GM19328 (cell line): ENCODE results near the gene COL18A1.
"Not testable (repeated sequence)": the region's sequence is repeated elsewhere in the genome, so short reads cannot be mapped to it uniquely, and the experiment has no call there.

Experiments used
- ATAC-seq: cut with Tn5 transposase; IDR thresholded peaks from one replicate; pipeline ENCODE4 v1.9.1; 2021; ENCODE audit warnings: mild to moderate bottlenecking, moderate library complexity; ENCODE audit not compliant: unreplicated experiment

COL18A1 gene

DNA sequence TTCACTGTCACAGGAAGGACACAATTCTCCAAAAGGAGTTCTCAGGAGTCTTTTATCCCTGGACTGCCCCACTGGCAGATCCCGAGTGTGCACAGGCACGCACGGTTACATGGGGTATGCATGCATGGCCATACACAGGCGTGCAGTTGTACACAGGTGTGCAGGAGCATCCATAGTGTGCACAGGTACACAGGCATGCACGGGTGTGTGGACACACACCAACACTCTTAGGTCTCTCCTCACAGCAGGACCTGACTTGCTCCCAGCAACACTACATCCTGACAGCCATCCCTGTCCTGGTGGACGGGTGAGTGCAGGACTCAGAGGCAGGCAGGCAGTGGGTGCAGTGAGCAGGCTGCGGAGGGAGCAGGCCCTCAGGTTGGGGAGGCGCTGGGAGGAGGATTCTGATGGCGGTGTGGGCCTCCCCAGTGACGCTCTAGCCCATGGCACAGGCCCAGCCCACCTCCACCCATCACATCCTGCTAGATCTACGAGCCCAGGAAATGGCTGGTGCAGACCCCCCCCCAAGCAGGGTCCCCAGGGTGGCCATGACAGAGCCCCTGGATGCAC lies 108.9 kb downstream of the COL18A1 start:
- ATAC-seq, result no peak

DNA sequence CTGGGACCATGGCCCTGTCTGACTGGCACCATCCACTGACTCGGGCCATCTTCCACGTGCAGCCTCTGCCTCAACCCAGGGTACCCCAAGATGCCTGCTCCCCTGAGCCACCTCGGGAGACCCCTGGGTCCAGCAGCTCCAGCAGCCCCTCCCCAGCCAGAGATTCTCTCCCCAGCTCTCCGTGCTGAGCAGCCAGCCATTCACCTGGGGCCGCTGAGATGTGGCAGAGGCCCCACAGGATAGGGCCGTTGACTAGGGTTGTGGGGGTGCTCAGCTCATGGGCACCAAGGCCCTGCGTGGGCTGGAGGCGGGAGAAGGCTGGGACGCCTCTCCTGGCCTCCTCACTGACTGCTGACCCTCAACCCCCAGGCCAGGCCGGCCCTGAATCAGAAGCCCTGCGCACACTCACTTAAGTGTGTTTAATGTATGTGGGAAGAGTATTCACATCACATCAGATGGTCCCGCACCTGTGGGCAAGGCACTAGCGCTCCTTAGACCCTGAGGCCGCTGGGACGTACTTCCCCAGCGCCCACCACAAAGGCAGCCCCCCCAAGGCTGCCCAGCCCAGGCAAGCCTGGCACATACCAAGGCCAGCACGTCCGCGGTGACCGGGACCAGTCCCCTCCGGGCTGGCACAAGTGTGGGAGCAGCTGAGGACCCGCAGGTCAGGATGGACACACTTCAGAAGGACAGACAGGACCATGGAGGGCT lies 109.5 kb downstream of the COL18A1 start:
- ATAC-seq, result no peak

DNA sequence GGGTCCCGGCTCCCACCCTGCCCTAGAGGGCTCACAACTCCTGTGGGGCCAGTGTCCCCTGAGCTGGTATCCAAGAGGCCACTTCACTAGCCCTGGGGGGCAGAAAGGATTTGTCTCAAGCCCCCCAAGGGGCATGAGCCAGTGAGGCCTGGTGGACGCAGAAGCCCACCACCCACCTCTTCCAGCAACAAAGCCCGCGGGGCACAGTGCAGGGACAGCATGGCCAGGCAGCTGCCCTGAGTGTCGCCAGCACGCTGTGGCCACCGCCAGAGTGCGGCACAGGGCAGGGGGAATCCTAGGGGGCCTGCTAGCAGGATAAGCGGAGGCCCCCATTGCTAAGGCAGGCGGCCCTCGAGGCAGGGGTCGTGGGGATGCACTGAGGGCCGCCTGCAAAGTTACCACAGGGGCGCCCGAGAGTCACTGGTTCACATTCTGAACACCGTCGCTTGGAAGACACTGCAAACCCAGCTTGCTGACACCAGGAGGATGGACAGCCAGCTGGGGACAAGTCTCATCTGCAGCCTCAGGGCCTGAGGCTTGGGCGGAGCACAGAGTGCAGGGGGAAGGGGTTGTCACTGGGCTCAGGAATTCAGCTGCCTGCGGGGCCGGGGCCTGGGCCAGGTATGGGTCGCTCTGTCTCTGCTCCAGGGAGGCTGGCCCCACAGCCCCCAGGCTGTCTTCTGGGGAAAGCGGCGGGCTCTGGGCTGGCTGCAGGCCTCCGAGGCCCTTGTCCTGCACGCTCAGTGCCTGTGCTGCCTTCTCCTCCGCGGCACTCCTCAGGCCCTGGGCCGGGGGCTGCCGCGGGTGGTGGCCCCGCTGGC lies 110.5 kb downstream of the COL18A1 start:
- no peak for ATAC-seq

DNA sequence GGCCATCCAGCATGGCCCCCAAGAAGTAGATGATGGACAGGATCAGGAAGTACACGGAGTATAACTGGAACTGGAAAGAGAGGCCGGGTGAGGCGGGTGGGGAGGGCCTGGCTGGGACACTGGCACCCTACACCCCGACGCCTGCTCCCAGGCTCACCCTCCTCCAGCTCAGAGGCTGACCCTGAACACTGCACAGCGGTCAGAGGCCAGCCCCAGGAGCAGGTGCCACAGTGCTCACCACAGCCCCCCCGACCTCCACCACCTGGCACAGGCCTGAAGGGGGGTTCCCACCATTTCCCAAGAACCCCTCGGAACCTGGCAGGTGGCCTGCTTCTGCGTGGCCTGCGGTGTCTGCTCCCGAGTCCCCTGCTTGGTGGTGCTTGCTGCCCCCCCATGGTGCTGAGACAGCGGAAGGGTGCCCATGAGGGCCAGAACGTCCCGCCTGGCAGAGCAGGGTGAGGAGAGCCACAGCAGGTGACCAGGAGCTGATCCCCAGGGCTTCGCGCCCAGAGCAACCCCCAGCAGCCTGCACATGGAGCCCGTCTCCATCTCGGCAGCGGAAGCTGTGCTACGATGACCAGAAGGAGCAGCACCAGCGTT lies 111.2 kb downstream of the COL18A1 start:
- no peak for ATAC-seq

DNA sequence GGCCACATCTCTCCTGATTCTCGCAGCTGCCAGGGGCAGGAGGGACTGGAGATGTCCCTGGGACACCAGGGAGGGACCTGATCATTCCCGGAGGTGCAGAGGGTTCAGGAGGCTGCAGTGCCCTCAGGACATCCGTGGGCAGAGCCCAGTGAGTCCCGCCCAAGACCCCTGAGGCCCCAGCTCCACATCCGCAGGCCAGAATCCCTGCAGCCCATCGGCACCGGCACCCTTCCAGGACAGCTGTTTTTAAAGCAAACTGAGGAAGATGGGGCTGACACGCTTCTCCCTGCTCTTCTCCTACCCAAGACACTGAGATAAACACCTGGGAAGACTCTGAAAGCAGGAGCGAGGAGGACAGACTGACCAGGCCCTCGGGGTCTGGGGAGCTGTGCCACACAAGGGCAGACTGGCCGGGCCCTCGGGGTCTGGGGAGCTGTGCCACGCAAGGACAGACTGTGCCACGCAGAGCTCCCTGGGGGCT lies 111.7 kb downstream of the COL18A1 start:
- ATAC-seq, result no peak

DNA sequence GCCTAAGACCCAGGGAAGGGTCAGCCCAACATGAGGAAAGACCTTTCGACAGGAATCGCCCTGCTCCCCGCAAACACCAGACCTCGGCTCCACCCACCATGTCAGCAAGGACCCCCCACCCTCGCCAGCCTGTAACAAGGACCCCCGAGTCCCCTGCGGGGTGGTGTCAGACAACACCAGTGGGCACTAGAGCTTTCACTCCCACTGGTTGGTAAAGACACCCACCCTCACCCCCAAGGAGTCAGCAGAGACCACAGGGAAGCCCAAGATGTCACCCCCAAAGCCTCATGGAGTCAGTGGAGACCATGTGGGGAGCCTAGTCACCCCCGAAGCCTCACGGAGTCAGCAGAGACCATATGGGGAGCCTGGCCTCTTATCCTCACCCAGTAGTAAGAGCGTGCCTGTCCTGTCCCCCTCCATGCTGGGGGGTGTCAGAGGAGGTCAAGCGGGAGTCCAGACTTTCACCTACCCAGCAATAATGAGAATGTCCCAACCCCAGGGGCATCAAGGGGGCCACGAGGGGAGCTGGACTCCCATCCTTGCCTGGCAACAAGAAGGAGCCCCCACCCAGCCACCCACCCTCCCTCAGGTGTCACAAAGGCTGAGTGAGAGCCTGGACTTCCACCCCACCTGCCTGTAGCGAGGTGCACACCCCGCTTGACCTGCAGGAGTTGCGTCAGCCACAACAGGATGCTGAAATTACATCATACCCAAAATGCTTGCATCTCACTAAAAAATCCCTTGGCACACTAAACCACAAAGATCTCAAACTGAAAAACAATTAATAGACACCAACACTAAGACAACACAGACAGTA lies 112.5 kb downstream of the COL18A1 start:
- ATAC-seq, result no peak

DNA sequence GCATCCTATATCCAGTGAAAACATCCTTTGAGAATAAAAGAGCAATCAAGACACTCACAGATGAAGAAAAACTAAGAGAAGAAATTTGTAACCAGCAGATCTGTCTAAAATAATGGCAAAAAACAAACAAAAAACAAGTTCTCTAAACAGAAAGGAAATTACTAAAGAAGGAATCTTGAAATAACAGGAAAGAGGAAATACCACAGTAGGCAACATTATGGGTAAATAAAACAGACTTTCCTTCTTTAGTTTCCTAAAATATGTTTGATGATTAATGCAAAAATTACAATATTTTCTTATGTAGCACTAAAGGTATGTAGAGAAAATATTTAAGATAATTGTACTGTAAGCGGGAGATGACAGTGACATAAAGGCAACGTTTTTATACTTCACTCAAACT lies 113.8 kb downstream of the COL18A1 start:
- ATAC-seq, result no peak

DNA sequence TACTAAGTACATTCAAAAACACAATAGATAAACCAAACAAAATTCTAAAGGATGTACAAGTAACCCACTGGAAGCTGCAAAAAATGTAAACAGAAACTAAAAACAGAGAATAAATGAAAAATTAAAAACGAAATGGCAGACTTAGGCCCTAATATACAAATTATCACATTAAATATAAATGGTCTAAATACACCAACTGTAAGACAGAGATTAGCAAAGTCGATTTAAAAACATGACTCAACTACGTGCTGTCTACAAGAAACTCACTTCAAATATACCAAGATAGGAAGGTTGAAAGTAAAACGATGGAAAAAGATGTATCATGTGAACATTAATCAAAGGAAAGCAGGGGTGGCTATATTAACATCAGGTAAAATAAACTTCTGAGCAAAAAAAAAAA lies 114.2 kb downstream of the COL18A1 start:
- no peak for ATAC-seq

DNA sequence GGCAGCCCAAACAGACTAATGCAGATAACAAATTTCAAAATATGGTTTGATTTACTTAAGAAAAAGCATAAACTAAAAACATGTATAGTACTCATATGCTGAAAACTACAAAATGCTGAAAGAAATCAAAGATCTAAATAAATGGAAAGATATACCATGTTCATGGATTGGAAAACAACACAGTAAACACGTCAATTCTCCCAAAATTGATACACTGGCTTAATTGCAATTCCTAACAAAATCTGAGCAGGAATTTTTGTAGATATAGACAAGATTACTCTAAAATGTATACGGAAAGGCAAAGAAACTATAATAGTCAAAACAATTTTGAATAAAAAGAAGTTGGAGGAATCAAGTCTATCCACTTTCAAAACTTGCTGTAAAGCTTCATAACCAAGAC lies 116.3 kb downstream of the COL18A1 start:
- ATAC-seq, result no peak

DNA sequence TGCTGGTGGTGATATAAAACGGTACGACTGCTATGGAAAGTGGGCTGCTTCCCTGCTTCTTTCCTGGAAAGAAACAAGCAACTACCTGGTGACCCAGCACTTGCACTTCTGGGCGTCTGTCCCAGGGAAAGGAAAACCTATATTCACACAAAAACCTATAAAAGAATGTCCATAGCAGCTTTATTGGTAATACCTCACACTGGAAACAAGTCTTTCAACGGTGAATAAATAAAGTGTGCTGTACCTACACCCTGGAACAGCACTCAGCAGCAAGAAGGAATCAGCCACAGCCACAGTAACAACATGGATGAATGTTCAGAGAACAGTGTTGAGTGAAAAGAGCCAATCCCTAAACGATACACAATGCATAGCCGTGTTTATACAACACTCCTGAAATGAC lies 117.4 kb downstream of the COL18A1 start:
- ATAC-seq, result no peak

DNA sequence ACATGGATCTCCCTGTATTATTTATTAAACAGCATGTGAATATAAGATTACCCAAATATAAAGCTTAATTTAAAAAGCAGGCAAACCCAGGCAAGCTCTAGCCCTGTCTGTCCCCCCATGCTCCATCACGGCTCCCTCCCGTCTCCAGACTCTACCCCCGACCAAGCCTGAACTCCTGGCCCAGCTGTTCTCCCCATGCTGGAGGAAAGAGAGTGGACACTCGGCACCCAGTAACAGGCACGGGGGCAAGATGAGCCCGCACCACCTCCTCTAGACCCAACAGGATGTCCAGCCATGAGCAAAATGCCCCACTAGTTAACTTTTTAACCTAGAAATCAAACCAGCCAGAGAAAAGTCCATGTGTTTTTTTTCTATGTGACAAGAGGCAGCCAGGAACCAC lies 118.0 kb downstream of the COL18A1 start:
- ATAC-seq, result no peak

DNA sequence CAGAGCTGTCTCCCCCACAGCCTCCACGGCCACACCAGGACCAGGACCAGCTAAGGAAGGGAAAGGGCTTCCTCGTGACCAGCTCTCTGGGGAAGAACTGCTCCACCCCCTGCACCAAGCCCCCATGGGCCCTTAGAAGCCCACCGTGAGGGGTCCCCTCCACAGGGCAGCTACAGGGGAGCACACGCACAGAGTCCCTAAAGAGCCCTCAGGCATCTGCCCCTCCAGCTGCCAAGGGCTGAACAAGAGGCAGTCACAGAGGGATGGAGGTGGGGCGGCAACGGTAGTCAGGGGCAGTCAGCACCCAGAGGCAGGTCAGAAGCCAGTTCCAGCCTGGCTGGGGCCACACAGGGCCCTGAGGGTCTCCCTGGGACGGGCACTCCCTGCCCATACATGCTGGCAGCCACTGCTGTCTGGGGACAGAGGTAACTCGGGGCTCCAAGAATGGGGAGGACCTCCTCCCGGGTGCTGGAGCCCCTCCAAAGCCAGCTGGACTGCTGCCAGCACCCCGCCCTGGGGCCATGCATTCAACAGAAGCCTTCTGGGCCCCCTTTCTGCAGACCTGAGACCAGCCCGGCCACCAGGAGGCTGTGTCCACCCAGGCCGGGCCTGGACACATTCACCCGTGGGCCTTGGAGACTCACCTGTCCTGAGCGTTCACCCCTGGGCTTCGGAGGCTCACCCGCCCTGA lies 118.6 kb downstream of the COL18A1 start:
- no peak for ATAC-seq

DNA sequence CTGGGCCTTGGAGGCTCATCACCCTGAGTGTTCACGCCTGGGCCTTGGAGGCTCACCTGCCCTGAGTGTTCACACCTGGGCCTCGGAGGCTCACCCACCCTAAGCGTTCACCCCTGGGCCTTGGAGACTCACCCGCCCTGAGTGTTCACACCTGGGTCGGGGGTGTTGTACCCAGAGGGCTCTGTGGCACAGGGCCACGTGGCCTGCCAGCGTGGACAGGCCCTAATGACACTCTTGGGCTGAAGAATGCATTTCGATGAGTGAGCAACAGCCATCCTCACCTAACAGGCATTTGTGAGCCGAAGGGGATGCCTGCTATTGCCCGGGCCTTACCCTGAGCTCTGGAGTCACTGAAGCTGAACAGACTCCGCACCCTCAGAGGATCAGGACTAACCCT lies 119.8 kb downstream of the COL18A1 start:
- ATAC-seq, result no peak

DNA sequence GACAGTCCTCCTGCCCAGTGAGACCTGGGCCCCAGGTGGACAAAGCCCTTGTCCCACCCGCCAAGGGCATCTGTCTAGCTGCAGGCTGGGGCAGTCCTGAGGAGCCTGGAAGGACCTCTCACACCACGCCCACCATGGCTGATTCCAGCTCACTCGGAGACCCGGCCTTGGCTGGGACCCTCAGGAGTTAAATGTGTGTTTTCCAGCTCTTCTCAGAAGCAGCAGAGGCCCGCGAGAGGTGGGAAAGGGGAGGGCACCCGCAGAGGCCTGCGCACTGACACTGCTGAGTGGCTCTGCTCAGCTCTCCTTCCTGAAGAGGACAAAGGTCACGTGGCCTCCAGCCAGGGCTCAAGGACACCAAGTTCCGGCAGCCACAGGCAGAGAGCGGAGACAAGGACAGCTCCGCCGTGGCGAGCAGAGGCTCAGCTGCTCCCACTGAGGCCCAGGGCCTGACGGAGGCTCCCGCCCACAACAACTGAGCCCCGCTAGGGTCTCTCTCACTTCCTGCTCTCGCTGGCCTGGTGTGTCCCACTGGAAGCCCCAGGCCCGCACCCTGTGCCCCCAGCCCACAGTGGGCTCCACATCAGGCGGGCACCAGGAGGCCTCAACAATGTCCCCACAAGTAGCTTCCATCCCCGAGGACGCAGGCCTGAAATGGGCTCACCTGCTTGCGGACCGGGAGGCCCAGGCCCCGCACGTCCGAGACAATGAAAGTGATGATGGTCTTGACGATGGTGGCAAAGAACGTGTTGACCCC lies 120.4 kb downstream of the COL18A1 start:
- no peak for ATAC-seq

DNA sequence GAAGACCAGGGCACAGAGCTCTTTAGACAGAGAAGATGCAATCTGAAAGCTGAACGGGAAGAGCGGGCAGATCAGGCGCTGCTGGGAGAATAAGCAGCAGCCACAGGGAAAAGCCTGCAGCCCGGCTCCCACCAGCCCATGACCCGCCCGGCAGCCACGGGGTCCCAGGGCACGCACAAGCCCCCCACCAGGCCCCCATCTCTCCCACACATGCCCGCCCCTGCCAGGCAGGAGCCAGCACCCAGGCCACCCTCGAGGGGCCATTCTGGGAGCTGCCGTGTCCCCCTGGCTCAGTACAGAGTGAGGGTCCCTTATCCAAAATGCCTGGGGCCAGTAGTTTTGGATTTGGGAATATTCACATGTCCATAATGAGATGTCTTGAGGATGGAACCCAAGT lies 120.9 kb downstream of the COL18A1 start:
- no peak for ATAC-seq

DNA sequence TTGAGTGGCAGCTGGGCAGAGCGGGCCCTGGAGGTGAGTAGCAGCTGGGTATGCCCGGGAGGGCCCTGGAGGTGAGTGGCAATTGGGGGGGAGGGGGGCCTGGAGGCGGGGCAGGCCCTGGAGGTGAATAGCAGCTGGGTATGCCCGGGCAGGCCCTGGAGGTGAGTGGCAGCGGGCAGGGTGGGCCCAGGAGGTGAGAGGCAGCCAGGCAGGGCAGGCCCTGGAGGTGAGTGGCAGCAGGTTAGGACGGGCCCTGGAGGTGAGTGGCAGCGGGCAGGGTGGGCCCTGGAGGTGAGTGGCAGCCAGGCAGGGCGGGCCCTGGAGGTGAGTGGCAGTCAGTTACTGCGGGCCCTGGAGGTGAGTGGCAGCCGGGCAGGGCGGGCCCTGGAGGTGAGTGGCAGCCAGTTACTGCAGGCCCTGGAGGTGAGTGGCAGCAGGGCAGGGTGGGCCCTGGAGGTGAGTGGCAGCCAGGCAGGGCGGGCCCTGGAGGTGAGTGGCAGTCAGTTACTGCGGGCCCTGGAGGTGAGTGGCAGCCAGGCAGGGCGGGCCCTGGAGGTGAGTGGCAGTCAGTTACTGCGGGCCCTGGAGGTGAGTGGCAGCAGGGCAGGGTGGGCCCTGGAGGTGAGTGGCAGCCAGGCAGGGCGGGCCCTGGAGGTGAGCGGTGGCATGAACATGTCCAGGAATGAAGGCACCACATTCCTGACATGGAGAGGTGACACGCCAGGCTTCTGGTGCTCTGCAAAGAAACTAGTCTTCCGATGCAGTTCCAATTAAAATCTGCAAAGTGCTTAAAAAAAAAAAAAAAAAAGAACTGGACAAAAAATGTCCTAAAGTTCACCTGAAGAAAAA lies 122.4 kb downstream of the COL18A1 start:
- ATAC-seq, result not testable (repeated sequence)

DNA sequence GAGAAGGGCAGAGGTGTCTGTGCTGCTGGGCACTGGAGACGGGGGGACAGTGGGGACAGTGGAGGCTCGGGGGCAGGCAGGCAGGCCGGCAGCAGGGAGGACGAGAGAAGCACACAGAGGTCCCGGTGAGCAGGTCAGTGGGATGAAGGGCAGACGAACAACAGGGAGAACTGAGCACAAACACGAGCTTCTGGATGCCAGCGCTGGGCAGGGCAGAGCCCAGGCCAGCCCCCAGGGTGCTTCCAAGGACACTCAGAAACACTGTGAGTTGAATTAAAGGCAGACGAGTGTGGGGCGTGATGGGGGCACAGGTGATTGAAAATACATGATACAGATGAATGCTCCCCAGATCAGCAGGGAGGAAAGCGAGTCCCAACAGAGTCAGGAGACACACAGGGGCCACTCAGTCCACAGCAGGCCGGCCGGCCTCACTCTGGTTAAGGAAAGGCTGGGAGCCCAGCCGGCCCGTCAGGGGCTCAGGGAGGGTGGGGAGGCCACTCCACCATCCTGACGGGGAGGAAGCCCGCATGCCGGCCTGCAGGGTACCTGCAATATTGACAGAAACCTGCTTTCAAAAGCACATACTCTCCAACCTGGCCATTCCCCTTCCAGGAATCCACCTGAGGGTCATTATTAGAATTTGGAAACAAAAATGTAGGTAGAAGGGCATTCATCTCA lies 123.2 kb downstream of the COL18A1 start:
- no peak for ATAC-seq
